WTC11 (cell line): ENCODE results near the gene S100A2. TPM values are rescaled to one million over a fixed set of nuclear protein-coding genes. Genes with fewer than 3 reads are reported as not detected.
A peak's percentile ranks its signal among the peaks of the same experiment; 100 is the strongest.

Experiments
- ATAC-seq: fragments of 200-7000 bp; cut with Tn5 transposase; 2 replicates; pipeline ENCODE4 v1.10.0; 2021; ENCODE audit warnings: mild to moderate bottlenecking, moderate library complexity
- CTCF ChIA-PET: fragments of 300-600 bp; sonication (Branson Sonifier 250); formaldehyde crosslinking; loops from one replicate; lab custom pipeline; 2021; ENCODE audit warnings: antibody characterized with exemption; lab: Charles Lee
- POLR2A ChIA-PET: fragments of 350-600 bp; sonication (Branson Sonifier 250); formaldehyde crosslinking; loops from one replicate; lab custom pipeline; 2021; ENCODE audit warnings: antibody characterized with exemption; lab: Charles Lee
- DNase-seq: peaks from one replicate; pipeline ENCODE4 v3.0.0; 2021; ENCODE audit warnings: low spot score
- H3K27ac Mint-ChIP-seq: 2 replicates; pipeline ENCODE4 v1.8.0; 2021; ENCODE audit warnings: mixed read lengths
- H3K27me3 Mint-ChIP-seq: 2 replicates; pipeline ENCODE4 v1.8.0; 2021; ENCODE audit warnings: low read depth, mild to moderate bottlenecking, moderate library complexity, mixed read lengths
- H3K36me3 Mint-ChIP-seq: 2 replicates; pipeline ENCODE4 v1.8.0; 2021; ENCODE audit warnings: mixed read lengths
- H3K4me1 Mint-ChIP-seq: 2 replicates; pipeline ENCODE4 v1.8.0; 2022; ENCODE audit warnings: mixed read lengths
- H3K4me3 Mint-ChIP-seq: 2 replicates; pipeline ENCODE4 v1.8.0; 2021; ENCODE audit warnings: mild to moderate bottlenecking, moderate library complexity, mixed read lengths
- H3K9me3 Mint-ChIP-seq: 2 replicates; pipeline ENCODE4 v1.8.0; 2021; ENCODE audit warnings: mixed read lengths
- ELF4 ChIP-seq: sonication (generic); formaldehyde crosslinking; IDR thresholded peaks from 2 replicates; pipeline ENCODE4 v1.8.1; 2022; ENCODE audit warnings: low read depth, mild to moderate bottlenecking, moderate library complexity, missing genetic modification reagents
- FOXP4 ChIP-seq: sonication (generic); formaldehyde crosslinking; IDR thresholded peaks from 2 replicates; pipeline ENCODE4 v1.8.0; 2022; ENCODE audit warnings: mild to moderate bottlenecking, missing genetic modification reagents
- HMGA2 ChIP-seq: fragments of 250-450 bp; sonication (Bioruptor Pico); IDR thresholded peaks from 2 replicates; pipeline ENCODE4 v1.4.0; 2021; ENCODE audit warnings: mild to moderate bottlenecking, moderate library complexity
- HMGXB4 ChIP-seq: sonication (generic); formaldehyde crosslinking; IDR thresholded peaks from 2 replicates; pipeline ENCODE4 v1.8.1; 2023; ENCODE audit warnings: mild to moderate bottlenecking, moderate library complexity, missing genetic modification reagents
- IRF2 ChIP-seq: sonication (generic); formaldehyde crosslinking; IDR thresholded peaks from 2 replicates; pipeline ENCODE4 v1.8.0; 2022; ENCODE audit warnings: low read depth, missing genetic modification reagents, borderline replicate concordance
- NFE2L1 ChIP-seq: sonication (generic); formaldehyde crosslinking; IDR thresholded peaks from 2 replicates; pipeline ENCODE4 v1.8.1; 2023; ENCODE audit warnings: missing genetic modification reagents
- NR3C1 ChIP-seq: sonication (generic); formaldehyde crosslinking; conservative IDR thresholded peaks from 2 replicates; pipeline ENCODE4 v1.8.1; 2023; ENCODE audit warnings: low read depth, mild to moderate bottlenecking, missing genetic modification reagents
- SP1 ChIP-seq: sonication (generic); formaldehyde crosslinking; conservative IDR thresholded peaks from 2 replicates; pipeline ENCODE4 v1.8.1; 2022; ENCODE audit warnings: missing genetic modification reagents
- TEAD4 ChIP-seq: sonication (generic); formaldehyde crosslinking; IDR thresholded peaks from 2 replicates; pipeline ENCODE4 v1.8.0; 2022; ENCODE audit warnings: mild to moderate bottlenecking, missing genetic modification reagents
- ZNF121 ChIP-seq: sonication (generic); formaldehyde crosslinking; IDR thresholded peaks from 2 replicates; pipeline ENCODE4 v1.8.0; 2023; ENCODE audit warnings: missing genetic modification reagents
- total RNA-seq: library from RNA; stranded (reverse); gene quantifications from 3 replicates; pipeline ENCODE4 v1.2.3, GENCODE V29; 2021
- TF ChIP-seq, protein P1 (sequence below): sonication (generic); formaldehyde crosslinking; IDR thresholded peaks from 2 replicates; pipeline ENCODE4 v1.8.1; 2022; ENCODE audit warnings: mild to moderate bottlenecking, moderate library complexity, missing genetic modification reagents
- TF ChIP-seq, protein P2 (sequence below): fragments of 250-450 bp; sonication (Bioruptor Pico); conservative IDR thresholded peaks from 2 replicates; pipeline ENCODE4 v1.9.0; 2021; ENCODE audit warnings: mild to moderate bottlenecking
- TF ChIP-seq, protein P3 (sequence below): sonication (generic); formaldehyde crosslinking; IDR thresholded peaks from 2 replicates; pipeline ENCODE4 v1.8.0; 2022; ENCODE audit warnings: mild to moderate bottlenecking, missing genetic modification reagents
- TF ChIP-seq, protein P4 (sequence below): sonication (generic); formaldehyde crosslinking; IDR thresholded peaks from 2 replicates; pipeline ENCODE4 v1.8.1; 2023; ENCODE audit warnings: mild to moderate bottlenecking, missing genetic modification reagents, borderline replicate concordance

Gene S100A2
- total RNA-seq, 1 experiment from 2014 or later: 0.74 TPM

DNA sequence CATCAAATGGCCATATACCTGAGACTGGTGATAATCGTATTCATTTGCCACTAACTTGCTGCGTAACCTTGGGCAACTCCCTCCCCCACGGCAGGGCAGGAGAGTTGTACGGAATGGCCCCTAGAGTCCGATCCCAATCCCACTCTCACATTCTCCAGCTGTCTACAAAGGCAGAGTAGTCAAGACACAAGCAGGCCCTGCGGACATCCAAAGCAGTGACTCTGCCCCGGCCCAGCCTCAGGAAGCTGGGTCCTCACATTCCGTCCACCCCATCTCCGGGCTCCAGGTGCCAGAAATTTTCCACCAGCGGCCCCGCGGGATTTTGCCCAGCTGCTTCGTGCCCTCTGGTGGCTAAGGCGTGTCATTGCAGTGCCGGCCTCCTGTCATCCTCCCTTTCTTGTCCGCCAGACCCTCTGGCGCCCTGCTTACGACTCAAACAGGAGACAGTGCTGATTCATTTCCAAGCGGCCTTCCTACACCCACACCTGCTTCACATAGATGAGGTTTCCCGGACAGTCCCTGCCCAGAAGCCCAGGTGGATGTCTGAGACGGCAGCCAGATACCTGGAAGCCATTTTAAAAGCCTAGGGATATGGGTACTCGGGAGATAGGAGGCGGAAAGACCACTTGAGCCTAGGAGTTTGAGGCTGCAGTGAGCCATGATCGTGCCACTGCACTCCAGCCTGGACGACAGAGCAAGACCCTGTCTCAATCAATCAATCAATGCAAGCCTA is 2.9 kb upstream of the S100A2 start (continued):
- TF ChIP-seq, protein P1, sequence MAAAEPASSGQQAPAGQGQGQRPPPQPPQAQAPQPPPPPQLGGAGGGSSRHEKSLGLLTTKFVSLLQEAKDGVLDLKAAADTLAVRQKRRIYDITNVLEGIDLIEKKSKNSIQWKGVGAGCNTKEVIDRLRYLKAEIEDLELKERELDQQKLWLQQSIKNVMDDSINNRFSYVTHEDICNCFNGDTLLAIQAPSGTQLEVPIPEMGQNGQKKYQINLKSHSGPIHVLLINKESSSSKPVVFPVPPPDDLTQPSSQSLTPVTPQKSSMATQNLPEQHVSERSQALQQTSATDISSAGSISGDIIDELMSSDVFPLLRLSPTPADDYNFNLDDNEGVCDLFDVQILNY (CRISPR knock-in tag): no peak
- TF ChIP-seq NR3C1 (CRISPR knock-in tag) (no peak), ZNF121 (CRISPR knock-in tag) (peak; percentile 96), HMGXB4 (CRISPR knock-in tag) (peak; percentile 35; the same call in 1 of the 2 replicates)

GRCh38 chr1:153567621-153568366 is 2.1 kb upstream of the S100A2 start:
- TF ChIP-seq FOXP4 (CRISPR knock-in tag) (no peak), ZNF121 (CRISPR knock-in tag) (peak; percentile 45; the same call in 1 of the 2 replicates)

GRCh38 chr1:153566414-153567371 is 1.0 kb upstream of the S100A2 start:
- Mint-ChIP-seq H3K4me1 (peaks cover 33% of the 10 kb centered on the region), H3K27ac (peak overlapping the region; percentile 85), H3K27me3 (no peaks in the 10 kb centered on the region), H3K4me3 (no peak overlapping the region), H3K36me3 (no peaks in the 10 kb centered on the region), H3K9me3 (no peaks in the 10 kb centered on the region)
- peak; percentile 65 for DNase-seq
- peak; percentile 72 for ATAC-seq
- ChIA-PET CTCF (interaction anchor here (0.7 to 2.2 kb wide), 13 partner anchors 16 to 214 kb away, joined by 3 to 33 read pairs (median 5); partner anchors contain the start of genes CHTOP, S100A13, S100A14 and S100A4), POLR2A (interaction anchor here (0.6 kb wide), 1 partner anchor 39 kb away, joined by 3 read pairs; no protein-coding TSS in a partner anchor)
- TF ChIP-seq TEAD4 (no peak), HMGA2 (CRISPR knock-in tag) (no peak), NFE2L1 (CRISPR knock-in tag) (peak; percentile 91; the same call in 1 of the 2 replicates), ELF4 (CRISPR knock-in tag) (no peak), IRF2 (no peak), SP1 (CRISPR knock-in tag) (peak; percentile 40)
- TF ChIP-seq, protein P2, sequence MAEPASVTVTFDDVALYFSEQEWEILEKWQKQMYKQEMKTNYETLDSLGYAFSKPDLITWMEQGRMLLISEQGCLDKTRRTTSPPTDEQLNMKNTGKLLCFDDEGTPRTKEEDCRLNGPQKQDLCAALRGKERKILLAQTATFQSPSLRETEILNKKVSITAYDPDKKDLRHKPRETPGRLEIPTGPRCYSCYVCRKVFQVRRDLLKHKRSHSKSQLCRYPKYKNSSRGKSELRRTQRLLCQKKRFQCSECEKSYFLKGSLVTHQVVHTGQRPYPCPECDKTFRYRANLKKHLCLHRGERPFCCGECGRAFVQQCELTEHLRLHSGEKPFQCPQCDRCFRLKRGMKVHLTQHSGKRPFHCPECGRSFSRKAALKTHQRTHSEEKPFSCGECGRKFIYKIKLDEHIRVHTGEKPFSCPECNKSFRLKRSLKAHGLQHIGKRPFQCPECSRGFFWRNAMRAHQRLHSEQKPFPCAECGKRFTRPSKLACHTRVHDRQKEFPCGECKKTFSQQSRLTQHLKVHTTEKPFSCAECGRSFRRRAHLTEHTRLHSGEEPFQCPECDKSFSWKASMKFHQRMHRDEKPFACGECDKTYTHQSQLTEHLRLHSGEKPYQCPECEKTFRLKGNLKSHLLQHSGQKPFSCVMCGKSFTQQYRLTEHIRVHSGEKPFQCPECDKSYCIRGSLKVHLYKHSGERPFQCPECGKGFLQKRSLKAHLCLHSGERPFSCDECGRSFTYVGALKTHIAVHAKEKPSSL (CRISPR knock-in tag): no peak
- TF ChIP-seq, protein P3, sequence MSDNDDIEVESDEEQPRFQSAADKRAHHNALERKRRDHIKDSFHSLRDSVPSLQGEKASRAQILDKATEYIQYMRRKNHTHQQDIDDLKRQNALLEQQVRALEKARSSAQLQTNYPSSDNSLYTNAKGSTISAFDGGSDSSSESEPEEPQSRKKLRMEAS (CRISPR knock-in tag): 0 out of 2 replicates have a peak, but pooled peaks have one; percentile 26
- TF ChIP-seq, protein P1 (CRISPR knock-in tag): no peak
- TF ChIP-seq, protein P4, sequence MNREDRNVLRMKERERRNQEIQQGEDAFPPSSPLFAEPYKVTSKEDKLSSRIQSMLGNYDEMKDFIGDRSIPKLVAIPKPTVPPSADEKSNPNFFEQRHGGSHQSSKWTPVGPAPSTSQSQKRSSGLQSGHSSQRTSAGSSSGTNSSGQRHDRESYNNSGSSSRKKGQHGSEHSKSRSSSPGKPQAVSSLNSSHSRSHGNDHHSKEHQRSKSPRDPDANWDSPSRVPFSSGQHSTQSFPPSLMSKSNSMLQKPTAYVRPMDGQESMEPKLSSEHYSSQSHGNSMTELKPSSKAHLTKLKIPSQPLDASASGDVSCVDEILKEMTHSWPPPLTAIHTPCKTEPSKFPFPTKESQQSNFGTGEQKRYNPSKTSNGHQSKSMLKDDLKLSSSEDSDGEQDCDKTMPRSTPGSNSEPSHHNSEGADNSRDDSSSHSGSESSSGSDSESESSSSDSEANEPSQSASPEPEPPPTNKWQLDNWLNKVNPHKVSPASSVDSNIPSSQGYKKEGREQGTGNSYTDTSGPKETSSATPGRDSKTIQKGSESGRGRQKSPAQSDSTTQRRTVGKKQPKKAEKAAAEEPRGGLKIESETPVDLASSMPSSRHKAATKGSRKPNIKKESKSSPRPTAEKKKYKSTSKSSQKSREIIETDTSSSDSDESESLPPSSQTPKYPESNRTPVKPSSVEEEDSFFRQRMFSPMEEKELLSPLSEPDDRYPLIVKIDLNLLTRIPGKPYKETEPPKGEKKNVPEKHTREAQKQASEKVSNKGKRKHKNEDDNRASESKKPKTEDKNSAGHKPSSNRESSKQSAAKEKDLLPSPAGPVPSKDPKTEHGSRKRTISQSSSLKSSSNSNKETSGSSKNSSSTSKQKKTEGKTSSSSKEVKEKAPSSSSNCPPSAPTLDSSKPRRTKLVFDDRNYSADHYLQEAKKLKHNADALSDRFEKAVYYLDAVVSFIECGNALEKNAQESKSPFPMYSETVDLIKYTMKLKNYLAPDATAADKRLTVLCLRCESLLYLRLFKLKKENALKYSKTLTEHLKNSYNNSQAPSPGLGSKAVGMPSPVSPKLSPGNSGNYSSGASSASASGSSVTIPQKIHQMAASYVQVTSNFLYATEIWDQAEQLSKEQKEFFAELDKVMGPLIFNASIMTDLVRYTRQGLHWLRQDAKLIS (CRISPR knock-in tag): no peak

More at GRCh38 chr1:153567621-153568366, 2.1 kb upstream of the S100A2 start:
- H3K27ac Mint-ChIP-seq: peak overlapping the region; percentile 61
- no peak for DNase-seq
- ATAC-seq: no peak; the same call in 1 of the 2 replicates
- no peaks in the 10 kb centered on the region for H3K9me3 Mint-ChIP-seq
- ChIA-PET CTCF (interaction anchor here (0.7 to 6.1 kb wide), 41 partner anchors 8 to 224 kb away, joined by 3 to 188 read pairs (median 5); partner anchors contain the start of genes CHTOP, NPR1, S100A13 and S100A14), POLR2A (interaction anchor here (0.7 to 1.8 kb wide), 5 partner anchors 13 to 72 kb away, joined by 3 to 10 read pairs (median 5); partner anchors contain the start of genes CHTOP and S100A13)
- H3K36me3 Mint-ChIP-seq: no peaks in the 10 kb centered on the region
- peaks cover 33% of the 10 kb centered on the region for H3K4me1 Mint-ChIP-seq
- peak overlapping the region; percentile 6 for H3K4me3 Mint-ChIP-seq
- H3K27me3 Mint-ChIP-seq: no peaks in the 10 kb centered on the region; the same call in 1 of the 2 replicates
